NCI-H524 (cell line): ENCODE data around the gene CTBS.
"Not testable (repeated sequence)": the region's sequence is repeated elsewhere in the genome, so short reads cannot be mapped to it uniquely, and the experiment has no call there.

Experiments
- DNase-seq, 2 experiments: peaks; one replicate each; lab custom pipeline; 2025; lab: John Stamatoyannopoulos, UW

CTBS gene, protein sequence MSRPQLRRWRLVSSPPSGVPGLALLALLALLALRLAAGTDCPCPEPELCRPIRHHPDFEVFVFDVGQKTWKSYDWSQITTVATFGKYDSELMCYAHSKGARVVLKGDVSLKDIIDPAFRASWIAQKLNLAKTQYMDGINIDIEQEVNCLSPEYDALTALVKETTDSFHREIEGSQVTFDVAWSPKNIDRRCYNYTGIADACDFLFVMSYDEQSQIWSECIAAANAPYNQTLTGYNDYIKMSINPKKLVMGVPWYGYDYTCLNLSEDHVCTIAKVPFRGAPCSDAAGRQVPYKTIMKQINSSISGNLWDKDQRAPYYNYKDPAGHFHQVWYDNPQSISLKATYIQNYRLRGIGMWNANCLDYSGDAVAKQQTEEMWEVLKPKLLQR

DNA sequence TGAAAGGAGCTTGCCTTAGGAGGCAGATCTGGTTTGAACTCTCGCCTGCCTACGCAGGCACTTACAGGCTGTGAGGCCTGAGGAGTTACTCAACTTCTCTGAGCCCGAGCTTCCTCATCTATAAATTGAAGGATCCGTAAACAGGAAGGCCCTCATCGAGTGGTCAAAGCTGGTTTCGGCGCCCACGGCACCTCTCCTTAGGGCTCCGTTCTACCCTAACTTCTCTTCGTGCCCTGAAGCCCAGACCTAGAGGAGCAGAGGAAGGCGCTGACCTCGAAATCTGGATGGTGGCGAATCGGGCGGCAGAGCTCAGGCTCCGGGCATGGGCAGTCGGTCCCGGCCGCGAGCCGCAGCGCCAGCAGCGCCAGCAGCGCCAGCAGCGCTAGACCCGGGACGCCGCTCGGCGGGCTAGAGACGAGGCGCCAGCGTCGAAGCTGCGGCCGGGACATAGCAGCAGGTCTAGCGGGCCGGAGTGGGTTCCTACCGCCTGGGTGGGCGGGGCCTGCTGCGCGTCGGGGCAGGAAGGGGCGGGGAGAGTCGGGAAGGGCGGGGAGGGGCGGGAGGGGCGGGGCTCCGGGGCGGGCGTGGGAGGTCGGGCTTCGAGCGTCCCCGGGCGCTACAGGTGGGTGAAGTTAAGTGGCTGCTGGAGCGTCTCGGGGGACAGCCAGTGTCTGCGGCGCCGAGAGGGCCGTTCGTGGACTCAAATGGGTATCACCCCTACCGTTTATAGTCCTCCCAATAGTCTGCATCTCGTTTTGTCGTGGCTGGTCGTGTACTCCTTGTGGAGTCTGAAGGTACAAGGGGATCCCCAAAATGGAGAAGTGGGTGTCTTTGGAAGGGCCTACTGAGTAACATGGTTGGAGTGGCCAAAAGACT lies at the start of gene CTBS:
Gene CTBS (minus strand): TSS at position 474 of the 876 bp plus-strand sequence. CDS start 25 bp downstream, at position 449.
- DNase-seq = peak; percentile 69 to 82

DNA sequence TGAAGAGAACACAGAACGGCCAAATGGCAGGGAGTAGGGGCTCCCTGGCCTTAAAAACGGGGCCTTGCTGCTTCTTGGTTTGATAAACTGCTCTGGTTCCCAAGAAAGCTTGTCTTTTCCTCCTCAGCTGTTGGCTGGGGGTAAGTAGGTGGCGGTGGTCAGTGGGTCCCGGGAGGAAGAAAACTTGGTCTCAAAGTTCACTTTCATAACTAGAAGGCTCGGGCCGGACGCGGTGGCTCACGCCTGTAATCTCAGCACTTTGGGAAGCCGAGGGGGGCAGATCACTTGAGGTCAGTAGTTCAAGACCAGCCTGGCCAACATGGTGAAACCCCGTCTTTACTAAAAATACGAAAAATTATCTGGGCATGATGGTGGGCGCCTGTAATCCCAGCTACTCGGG lies 47.3 kb upstream of the CTBS start:
- no peak for DNase-seq

DNA sequence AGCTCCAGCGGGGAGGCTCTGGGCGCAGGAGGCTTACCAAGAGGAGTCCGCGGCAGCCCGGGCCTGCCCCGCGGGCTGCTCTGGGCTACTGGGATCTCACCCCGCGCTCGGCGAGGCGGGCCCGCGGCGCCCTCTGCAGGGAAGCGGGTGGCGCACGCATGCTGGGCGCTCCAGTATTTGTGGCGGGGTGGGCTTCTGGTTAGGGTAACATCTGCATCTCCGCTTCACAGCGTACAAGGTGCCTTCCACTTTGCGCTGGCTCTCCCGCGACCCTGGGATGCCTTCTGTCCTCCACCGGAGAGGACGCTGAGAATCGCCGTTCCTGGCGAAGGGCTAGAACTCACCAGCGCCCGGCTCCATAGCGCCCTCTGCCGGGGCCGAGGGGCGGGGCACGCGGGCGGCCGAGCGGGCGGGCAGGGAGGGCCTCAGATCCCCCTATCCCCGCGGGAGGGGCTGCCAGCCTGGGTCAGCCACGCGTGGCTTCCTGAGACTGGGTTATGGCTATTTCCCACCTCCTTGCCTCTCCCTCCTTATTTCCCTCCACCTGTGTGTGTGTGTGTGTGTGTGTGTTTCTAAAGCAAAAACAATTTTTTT lies 46.6 kb upstream of the CTBS start:
- peak; percentile 82 to 89 for DNase-seq

GRCh38 chr1:84619383-84620102 lies 45.3 kb upstream of the CTBS start:
- no peak for DNase-seq

GRCh38 chr1:84617349-84617748 lies 43.1 kb upstream of the CTBS start:
- no peak for DNase-seq

GRCh38 chr1:84615790-84616189 lies 41.5 kb upstream of the CTBS start:
- no peak for DNase-seq

GRCh38 chr1:84613887-84614286 lies 39.6 kb upstream of the CTBS start:
- no peak for DNase-seq

- no peak for DNase-seq
Measured at GRCh38 chr1:84613026-84613425, 38.8 kb upstream of the CTBS start.

DNA sequence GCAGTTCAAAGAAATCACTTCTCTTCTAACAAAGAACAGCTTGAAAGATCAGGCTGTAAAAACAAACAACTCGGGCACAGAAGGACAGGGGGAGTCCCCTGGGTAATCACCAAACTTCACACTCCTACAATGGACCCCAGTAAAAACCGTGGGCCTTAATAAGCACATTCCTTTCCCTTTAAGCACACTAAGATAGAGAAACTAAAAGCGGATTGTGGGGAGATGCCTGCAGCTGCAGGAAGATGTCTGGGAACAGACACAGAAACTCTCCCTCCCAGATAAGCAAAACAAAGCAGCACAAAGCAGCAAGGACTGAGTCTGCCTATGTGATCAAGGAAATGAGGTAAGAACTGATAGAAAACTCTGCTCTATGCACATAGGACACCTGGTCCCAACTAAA lies 37.6 kb upstream of the CTBS start:
- DNase-seq = no peak

DNA sequence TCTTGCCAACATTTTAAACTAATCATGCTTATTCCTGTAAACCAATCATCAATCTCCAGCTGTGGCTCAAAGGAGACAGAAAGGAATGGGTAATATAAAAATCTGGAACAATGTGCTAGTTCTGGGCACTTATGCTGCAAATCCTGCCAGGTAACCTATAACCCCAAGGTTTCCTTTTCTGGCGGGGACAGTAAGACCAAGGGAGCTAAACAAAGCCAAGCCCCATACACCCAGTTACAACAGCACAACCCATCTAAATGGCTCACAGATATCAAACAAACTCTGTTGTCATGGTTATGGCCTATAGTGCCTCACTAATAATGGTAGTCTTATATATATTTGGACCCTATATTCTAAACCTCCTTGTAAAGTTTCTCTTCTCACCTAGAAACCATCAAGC lies 36.9 kb upstream of the CTBS start:
- no peak for DNase-seq

DNA sequence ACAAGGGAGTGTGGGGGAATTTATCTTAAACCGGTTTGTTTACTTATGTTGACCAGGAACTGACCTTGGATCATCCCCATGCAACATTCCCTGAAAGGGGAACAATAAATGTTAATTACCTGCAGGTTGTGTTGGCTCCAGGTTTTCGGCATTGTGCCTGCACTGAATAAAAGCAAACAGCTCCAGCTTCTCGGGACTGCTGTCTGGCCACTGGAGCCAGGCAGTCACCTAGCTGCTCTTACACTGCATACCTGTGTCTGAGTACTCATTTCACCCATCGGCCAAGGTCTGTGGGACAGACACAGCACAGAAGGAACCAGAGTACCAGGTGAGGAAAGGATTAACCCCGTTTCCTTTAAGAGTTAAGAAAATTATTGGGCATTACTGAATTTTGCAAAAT lies 32.7 kb upstream of the CTBS start:
- no peak for DNase-seq

- no peak for DNase-seq
Measured at GRCh38 chr1:84605157-84605556, 30.9 kb upstream of the CTBS start.

GRCh38 chr1:84603941-84604830 lies 29.9 kb upstream of the CTBS start:
- peak; percentile 46 to 71 for DNase-seq

- no peak for DNase-seq
Measured at GRCh38 chr1:84603223-84603622, 29.0 kb upstream of the CTBS start.

- no peak for DNase-seq
Measured at GRCh38 chr1:84600796-84601195, 26.6 kb upstream of the CTBS start.

- no peak for DNase-seq
Measured at GRCh38 chr1:84598846-84599741, 24.9 kb upstream of the CTBS start.

DNA sequence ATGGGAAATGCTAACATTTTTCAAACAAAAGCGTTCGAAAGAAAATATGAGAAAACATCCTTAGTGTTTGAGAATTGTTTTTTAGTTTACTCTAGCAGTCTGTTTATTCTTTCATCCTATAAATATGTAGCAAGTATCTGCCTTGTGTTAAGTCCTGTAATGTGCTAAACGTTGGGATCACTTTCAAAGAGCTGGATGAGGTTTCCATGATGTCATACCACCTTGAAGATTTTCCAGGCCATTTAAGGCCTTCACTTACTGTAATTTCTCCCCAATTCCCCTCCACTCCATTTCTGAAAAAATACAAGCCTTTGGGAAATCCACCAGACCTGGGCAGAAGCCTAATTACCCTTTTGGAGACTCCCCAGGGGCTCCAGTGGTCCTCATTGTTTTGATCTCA lies 24.2 kb upstream of the CTBS start:
- no peak for DNase-seq

GRCh38 chr1:84597011-84597410 lies 22.8 kb upstream of the CTBS start:
- DNase-seq = no peak

- DNase-seq = not testable (repeated sequence)
Measured at GRCh38 chr1:84594959-84595358, 20.7 kb upstream of the CTBS start.

DNA sequence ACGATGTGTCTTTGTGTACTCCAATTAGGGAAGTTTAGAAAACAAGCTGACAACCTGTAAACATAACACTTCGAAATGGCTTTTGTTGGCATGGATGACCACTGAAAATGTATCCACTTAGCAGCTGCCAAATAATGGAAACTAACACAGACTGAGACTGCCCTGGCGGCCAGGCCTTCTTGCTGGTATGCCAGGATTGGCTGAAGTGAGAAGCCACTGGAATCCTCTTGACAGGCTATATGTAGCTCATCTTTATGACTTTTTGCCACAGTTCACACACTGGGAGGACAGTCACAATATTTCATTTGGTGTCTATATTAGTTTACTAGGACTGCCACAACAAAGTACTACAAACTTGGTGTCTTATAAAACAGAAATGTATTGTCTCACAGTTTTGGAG lies 12.9 kb upstream of the CTBS start:
- DNase-seq = no peak
